Measurements from ENCODE around the gene NKAIN1.
A peak's percentile ranks its signal among the peaks of the same experiment; 100 is the strongest.
"Not testable (repeated sequence)": the region's sequence is repeated elsewhere in the genome, so short reads cannot be mapped to it uniquely, and the experiment has no call there.

NKAIN1 gene

DNA sequence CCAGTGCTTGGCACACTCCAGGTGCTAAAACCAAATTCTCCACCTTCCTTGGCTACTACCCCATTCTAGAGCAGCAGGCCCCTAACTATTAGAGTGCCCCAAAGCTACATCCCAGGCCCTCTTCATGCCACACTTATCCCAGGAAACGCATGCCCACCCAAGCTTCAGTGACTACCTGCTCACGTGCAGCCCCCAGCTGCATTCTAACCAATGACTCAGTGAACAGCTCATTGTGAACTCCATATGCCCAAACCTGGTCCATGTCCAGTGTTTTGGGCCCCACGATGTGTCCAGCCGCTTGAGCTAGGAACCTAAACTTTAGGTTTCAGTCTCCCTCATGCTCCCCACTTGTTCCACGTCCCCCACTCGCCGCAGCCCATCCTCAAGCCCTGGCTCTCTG is 41.5 kb downstream of the NKAIN1 start:
- DNase-seq (ENCODE audit: low read depth in 2 of 2, low spot score in 1 of 2): no peak

DNA sequence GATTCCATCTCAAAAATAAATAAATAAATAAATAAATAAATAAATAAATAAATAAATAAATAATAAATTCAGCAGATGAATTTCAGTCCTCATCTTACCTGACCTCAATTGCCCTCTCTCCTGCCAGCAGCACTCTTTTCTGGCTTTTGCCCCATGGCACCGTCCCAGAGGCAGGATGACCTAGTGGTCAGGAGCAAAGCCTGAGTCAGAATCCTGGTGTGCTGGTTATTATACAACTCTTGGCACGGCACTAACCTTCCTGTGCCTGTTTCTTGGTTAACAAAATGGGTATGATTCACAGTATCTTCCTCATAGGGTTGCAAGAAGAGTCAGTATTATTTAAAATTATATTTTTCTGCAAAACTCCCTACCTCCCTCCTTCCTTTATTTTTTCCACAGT is 43.0 kb downstream of the NKAIN1 start:
- no peak for DNase-seq (ENCODE audit: low read depth in 2 of 2, low spot score in 1 of 2)

DNA sequence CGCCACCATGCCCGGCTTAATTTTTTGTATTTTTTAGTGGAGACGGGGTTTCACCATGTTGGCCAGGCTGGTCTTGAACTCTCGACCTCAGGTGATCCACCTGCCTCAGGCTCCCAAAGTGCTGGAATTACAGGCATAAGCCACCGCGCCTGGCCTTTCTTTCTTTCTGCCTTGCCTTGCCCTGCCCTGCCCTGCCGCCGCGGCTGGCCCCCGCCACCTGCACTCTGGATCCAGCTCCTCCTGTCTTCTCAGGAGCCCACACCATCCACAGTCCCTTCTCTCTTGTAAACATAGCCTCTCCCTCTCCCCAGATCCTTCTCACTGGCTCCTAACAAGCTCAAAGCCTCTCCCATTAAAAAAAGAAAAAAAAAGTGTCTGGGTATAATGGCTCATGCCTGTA is 44.4 kb downstream of the NKAIN1 start:
- DNase-seq (ENCODE audit: low read depth in 2 of 2, low spot score in 1 of 2): not testable (repeated sequence)

DNA sequence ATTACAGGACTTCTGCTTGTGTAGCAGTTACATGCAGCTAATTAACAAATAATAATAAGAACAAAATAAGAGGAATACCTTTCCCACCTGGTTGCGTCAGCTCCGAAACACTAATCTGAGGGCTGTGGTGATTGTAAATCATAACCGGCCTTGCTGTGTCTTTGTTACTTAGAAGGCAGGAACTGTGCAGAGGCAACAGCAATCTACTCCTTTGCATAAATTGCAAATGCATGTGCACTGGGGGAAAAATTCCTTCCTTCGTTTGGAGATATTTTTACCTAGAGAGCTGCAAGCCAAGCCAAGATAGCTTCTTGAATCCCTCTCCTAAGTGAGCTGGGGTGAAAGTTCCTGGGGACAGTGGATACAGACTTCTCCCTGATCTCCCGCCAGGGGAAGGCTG is 46.0 kb downstream of the NKAIN1 start:
- DNase-seq (ENCODE audit: low read depth in 2 of 2, low spot score in 1 of 2): no peak

DNA sequence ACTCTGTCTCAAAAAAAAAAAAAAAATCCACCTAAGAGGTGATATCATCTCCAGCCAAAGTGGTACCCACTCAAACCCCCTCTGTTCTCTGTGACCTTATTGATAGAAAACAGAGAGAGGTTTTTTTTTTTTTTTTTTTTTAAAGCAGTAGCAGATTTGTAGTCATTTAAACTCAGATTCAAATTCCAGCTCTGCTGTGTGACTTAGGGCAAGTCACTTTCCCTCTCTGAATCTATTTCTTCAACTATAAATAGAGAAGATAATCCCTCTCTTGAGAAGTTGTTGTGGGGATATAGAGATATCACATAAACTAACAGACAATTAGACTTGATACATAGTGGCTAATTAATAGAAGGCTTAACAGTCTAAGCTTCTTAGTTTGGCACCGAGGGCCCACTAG is 48.4 kb downstream of the NKAIN1 start:
- DNase-seq (ENCODE audit: low read depth in 2 of 2, low spot score in 1 of 2): no peak

DNA sequence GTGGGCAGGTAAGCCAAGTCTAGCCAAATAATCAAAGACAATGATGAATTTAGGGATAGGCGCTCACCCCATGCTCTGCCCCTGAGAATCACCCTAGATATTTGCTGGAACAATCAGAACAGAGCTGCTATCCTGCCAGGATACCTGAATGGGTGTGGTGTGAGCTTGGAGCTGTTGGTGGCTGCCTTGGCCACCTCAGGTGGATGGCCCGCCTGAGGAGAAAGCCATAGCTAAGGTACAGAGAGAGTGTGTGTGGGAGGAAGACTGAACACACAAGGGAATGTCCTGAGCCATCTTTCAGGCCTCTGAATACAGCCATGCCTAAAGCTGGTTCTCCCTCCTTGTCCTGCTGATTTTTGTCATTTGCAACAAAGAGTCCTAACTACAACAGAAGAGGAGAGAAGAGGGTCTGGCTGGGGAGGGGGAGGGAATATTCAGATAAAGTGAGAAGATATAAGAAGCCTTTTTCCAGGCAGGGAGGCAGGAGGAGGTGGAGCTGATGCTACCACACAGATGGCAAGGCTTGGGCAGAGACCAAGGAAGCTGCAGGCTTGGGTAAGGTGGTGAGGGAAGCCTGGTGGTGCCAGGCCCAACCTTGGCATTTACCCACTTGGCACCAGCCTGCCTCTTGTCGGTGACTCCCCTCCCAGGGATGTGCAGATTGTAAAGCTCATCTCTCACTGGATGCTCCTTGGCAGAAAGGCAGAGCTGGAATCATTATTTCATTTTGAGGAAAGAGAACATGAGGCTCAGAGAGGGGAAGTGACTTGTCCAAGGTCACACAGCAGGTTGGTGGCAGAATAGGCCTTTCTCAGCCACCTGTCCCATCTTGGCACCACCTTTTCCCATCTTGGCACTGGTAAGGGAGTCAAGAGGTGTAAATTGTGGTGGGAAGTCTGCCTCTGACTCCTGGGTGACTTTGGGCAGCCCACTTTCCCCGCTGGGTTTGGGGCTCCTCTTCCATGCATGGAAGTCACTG is 49.7 kb downstream of the NKAIN1 start:
- DNase-seq (ENCODE audit: low read depth in 2 of 2, low spot score in 1 of 2): no peak

DNA sequence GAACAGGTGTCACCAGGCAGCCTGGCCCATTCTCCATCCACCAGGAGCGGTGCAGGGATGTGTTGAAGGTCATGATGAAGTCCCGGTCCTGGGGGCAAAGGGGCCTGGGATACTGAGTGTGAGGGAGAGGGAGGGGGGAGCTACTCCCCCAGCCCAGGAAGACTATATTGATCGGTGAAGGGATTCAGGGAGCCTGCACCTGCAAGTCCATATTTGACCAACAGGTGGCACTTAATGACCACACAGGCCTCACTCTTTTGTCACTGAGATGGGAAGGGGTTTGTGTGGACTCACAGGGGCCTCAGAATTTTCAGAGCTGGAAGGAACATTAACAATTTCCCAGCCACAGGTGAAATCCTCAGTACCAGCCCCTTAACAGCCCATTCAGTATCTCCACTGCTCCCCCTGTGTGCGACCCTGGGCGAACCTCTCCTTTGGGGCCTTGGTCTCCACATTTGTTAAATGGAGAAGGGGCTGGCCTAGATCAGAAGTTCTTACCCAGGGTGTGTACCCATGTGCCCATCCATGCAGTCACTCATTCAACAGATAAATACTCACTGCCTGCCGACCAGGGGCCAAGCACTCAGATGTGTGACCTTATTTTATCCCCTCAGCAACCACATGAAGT is 55.6 kb downstream of the NKAIN1 start:
- DNase-seq (ENCODE audit: low read depth in 2 of 2, low spot score in 1 of 2): peak in 1 of 2 donors; percentile 8

DNA sequence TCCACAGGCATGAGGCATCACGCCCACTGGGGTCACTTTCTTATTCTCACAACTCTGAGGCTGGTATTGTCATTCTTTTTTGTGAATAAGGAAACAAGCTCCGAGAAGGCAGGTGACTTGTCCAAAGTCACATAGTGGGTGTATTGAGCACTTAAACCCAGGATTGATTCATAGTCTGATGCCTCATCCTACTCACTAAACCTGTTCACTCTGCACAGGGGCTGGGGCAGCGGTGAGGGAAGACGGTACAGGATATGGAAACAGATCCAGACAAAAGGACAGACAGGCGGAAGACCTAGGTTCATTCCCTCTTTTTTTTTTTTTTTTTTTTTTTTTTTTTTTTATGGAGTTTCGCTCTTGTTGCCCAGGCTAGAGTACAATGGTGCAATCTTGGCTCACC is 56.6 kb downstream of the NKAIN1 start:
- DNase-seq (ENCODE audit: low read depth in 2 of 2, low spot score in 1 of 2): no peak

DNA sequence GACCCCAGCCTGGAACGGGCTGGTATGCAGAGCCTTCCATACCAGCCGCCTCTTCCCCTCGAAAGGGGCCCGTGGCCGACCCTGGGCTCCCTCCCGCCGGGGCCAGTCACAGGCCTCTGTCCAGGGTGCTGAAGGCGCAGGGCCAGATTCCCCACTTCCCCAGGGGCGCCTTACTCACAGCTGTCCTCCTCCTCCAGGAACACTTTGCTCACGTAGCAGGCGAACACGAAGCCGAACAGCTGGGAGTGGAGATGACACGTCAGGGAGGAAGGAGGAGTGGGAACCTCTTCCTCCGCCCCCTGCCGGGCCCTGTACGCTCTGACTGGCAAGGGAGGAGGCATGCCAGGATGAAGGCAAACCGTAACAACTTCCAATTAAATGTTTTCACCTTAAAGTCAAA is 57.3 kb downstream of the NKAIN1 start:
- peak in 1 of 2 donors; percentile 15 for DNase-seq (ENCODE audit: low read depth in 2 of 2, low spot score in 1 of 2)

DNA sequence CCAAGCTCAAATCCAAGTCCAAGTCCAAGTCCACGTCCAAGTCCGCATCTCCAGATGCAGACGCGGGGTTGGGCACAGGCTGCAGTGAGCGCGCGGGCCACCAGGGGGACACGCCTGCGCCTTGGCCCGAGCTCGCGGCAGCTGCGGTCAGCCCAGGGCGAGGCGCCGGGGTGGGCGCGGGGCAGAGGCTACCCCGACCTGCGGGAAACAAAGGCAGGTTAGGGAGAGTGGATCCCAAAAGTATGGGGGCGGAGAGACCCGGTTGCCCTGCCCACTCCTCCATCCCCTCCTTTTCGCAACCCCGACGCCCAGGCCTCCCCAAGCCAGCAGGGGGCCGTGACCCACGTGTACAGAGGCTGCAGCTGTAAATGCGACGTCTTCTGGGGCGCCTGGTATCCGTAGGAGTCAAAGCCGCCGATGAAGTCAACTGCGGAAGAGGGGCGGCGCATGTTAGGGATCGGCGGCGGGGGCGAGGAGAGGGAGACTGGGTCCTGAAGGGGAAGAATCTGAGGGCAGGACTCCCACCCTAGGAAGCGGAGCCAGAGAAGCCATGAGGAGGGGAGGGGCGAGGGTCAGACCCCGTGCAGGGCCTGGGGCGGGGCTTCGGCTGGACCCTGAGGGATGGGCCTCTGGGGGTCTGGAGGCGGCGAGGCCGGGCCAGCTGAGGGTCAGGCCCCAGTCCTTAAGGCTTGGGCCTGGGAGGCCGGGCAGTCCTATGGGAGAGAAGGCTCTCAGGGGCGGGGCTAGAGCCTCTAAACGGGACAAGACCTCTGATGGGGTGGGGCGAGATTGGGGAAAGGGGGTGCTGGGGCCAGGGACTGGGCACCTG is 58.0 kb downstream of the NKAIN1 start:
- DNase-seq (ENCODE audit: low read depth in 2 of 2, low spot score in 1 of 2): no peak

DNA sequence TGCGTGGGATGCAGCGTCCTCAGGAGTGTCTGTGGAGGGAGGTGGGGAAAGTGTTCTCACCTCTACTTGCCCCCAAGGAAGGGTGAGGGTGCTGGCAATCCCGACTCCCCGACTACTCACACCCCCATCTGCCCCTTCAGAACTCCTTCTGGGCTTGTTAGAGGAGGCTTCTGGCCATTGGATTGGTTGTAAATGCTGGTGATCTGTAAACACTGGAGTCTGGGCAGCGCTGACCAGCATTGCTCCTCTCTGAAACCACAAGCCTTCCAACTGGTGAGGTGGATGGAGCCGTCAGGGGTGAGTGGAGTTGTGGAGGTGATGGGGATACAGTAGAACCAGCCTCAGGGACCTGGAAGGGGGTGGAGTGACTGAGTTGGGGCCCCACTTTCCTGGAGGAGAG is 59.3 kb downstream of the NKAIN1 start:
- DNase-seq (ENCODE audit: low read depth in 2 of 2, low spot score in 1 of 2): no peak

DNA sequence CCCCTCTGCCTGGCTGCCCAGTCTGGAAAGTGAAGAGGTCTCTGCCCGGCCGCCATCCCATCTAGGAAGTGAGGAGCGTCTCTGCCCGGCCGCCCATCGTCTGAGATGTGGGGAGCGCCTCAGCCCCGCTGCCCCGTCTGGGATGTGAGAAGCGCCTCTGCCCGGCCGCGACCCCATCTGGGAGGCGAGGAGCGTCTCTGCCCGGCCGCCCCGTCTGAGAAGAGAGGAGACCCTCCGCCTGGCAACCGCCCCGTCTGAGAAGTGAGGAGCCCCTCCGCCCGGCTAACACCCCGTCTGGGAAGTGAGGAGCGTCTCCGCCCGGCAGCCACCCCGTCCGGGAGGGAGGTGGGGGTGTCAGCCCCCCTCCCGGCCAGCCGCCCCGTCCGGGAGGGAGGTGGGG is 63.4 kb downstream of the NKAIN1 start:
- not testable (repeated sequence) for DNase-seq (ENCODE audit: low read depth in 2 of 2, low spot score in 1 of 2)

DNA sequence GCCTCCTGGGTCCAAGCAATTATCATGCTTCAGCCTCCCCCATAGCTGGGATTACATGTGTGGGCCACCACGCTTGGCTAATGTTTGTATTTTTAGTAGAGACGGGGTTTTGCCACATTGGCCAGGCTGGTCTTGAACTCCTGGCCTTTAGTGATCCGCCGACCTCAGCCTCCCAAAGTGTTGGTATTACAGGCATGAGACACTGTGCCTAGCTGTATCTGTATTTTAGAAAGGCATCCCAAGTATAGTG is 69.3 kb downstream of the NKAIN1 start:
- no peak for DNase-seq (ENCODE audit: low read depth in 2 of 2, low spot score in 1 of 2)

DNA sequence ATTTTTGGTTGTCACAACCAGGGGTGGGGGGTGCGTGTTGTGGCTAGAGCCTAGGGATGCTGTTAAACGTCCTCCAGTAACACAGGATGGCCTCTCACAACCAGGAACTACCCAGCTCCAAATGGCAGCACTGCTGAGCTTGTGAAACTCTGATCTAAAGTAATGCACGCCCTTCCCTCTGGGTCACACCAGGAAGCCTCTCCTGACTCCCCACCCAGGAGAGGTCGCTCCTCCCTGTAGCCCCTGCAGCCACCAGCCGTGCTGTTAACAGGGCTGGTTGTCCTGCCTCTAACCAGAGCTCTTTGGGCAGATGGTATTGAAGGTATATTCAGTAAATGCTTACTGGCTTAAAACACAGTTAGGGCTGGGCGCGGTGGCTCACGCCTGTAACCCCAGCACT is 73.2 kb downstream of the NKAIN1 start:
- DNase-seq (ENCODE audit: low read depth in 2 of 2, low spot score in 1 of 2): no peak

DNA sequence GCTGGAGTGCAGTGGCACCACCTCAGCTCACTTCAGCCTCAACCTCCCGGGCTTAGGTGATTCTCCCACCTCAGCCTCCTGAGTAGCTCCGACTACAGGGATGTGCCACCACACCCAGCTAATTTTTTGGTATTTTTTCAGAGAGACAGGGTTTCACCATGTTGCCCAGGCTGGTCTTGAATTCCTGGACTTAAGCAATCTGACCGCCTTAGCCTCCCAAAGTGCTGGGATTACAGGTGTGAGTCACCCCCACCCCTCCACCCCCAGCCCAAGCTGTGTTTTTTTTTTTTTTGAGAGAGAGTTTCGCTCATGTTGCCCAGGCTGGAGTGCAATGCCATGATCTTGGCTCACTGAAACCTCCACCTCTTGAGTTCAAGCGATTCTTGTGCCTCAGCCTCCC is 75.4 kb downstream of the NKAIN1 start:
- DNase-seq (ENCODE audit: low read depth in 2 of 2, low spot score in 1 of 2): no peak

DNA sequence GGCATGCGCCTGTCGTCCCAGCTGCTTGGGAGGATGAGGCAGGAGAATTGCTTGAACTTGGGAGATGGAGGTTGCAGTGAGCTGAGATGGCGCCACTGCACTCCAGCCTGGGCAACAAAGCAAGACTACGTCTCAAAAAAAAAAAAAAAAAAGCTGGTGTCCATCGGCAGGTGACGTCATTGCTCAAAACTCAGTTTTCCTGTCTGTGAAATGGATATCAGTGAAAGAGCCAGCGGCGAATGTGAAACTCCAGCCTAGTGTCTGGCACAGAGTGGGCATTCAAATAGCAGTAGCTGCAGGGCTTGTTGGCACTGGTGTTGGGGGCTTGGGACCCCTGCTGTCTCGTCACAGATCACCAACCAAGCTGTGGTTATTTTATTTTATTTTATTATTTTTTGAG is 75.8 kb downstream of the NKAIN1 start:
- DNase-seq (ENCODE audit: low read depth in 2 of 2, low spot score in 1 of 2): no peak

DNA sequence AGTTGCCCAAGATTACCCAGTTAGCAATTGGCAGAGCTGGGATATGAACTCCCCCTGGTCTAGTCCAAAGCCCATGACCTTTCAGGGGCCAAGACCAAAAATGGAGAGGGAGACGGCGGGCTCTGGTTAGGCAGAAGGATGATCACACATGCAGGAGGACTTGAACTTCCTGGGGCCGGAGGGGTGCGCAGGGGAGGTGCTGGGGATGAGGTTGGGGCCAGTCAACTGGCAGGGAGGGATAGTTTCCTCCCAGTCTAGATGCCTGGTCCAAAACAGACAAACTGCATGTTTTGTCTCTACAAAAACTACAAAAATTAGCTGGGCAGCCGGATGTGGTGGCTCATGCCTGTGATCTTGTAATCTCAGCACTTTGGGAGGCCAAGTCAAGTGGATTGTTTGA is 78.1 kb downstream of the NKAIN1 start:
- DNase-seq (ENCODE audit: low read depth in 2 of 2, low spot score in 1 of 2): no peak

DNA sequence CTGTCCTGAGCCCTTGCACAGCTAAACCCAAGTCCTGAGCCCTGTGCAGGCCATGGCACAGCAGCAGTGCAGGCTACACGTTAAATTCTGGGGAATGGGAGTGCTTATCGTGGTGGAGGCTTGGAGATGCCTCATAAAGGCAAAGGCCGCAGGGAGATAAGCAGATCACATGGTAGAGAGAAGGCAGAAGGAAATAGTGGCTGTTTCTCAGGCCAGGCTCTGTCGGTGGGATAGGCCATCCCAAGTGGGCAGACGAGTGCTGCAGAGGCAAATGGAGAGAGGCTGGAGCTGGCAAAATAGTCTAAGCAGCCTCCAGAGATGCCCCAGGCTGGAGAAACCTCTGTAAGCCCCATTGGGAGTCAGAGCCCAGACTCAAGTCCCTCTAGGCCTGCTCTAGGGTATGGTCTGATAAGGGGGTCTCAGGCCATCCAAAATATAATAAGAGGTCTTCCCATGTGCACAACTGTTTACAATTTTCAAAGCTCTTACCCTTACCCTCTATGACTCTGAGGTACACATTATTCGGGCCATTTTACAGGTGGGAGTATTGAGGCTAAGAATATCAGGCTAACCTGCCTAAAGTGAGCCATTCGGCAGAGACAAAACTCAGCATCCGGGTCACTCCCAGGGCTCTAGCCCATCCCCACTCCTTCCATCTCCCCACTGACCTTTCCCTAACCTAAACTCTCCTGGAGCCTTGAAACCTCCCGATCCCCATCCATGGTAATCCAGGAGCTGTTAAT is 79.6 kb downstream of the NKAIN1 start:
- DNase-seq (ENCODE audit: low read depth in 2 of 2, low spot score in 1 of 2): no peak

DNA sequence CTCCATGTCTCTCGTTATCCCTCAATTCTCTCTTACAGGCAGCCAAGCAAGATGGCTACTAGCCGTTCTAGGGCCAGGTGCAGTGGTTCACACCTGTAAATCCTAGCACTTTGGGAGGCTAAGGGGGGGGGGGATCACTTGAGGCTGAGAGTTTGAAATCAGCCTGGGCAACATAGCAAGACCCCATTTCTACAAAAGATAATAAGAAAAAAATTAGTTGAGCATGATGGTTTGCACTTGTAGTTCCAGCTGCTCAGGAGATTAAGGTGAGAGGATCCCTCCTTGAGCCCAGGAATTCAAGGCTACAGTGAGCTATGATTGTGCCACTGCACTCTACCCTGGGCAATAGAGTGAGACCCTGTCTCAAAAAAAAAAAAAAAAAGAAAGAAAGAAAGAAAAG is 80.4 kb downstream of the NKAIN1 start:
- no peak for DNase-seq (ENCODE audit: low read depth in 2 of 2, low spot score in 1 of 2)

DNA sequence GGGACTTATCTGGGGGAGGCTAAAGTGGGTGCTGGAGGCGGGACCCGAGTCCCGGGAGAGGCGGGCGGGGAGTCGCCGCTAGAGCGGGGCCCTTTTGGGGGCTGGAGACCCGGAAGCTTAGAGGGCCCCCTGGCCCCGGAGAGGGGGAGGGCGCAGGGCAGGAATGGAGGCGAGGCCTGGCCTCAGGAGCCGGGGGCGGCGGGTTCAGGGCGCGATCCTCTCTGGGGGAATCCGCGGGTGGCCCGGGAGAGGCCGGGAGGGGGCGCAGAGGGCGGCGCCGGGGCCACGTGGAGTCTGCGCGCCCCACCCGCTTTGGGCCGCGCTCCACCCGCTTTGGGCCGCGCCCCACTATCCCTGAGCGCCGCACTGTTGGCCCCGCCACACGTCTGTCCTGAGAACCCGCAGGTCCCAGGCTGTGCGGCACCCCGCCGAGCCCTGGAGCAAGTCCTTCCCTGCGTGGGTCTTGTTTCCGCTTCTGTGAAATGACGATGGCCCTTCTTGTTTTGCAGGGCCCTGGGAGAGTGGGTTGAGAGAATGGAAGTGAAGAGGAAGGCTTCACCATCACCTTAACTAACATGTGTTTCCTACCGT is 84.4 kb downstream of the NKAIN1 start:
- DNase-seq (ENCODE audit: low read depth in 2 of 2, low spot score in 1 of 2): peak; percentile 29 to 30

DNA sequence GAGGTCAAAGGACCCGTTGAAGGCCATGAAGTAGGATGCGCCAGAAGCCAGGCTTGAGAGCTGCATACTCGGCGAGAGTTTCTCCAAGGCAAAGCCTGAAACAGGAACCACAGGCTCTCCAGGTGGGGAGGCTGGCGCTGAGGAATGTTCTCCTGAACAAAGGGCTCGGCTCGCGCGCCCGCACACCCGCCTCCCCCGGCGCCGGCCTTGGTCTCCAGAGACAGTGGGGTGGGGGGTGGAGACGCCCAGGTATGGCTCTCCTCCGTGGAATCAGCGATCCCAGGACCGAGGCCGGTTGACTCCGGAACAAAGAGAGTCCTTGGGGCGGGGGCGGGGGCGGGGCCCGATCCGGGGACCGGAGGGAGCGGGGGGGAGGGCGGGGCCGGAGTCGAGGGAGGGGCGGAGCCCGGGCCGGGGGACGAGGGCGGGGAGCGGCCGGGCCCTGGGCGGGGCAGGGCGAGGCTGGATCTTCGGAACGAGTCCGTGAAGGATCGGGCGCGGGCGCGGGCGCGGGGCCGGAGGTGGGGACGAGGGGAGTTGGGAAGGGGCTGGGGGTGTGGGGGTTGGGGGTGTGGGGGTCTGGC is 85.0 kb downstream of the NKAIN1 start:
- DNase-seq (ENCODE audit: low read depth in 2 of 2, low spot score in 1 of 2): peak; percentile 31 to 51

Measured in stimulated activated CD8-positive, alpha-beta memory T cell treated with anti-CD3 and anti-CD28 coated beads, Interleukin-4, amount 100 ng/mL, for 4 hours (primary cell).